HuH-7.5 (cell line): Measurements from ENCODE around the gene ECT2.
"Not testable (repeated sequence)": the region's sequence is repeated elsewhere in the genome, so short reads cannot be mapped to it uniquely, and the experiment has no call there.

Experiments used
- DNase-seq: peaks from one replicate; pipeline ENCODE4 v3.0.0; 2011; ENCODE audit warnings: low spot score

The ECT2 gene

GRCh38 chr3:172813462-172813861 is 62.9 kb downstream of the ECT2 start:
- no peak for DNase-seq

GRCh38 chr3:172814738-172815137 is 64.2 kb downstream of the ECT2 start:
- DNase-seq = no peak

- DNase-seq = no peak
Measured at GRCh38 chr3:172815857-172816256, 65.3 kb downstream of the ECT2 start.

GRCh38 chr3:172816281-172816680 is 65.8 kb downstream of the ECT2 start:
- DNase-seq = no peak

- no peak for DNase-seq
Measured at GRCh38 chr3:172816968-172817367, 66.4 kb downstream of the ECT2 start.

- DNase-seq = no peak
Measured at GRCh38 chr3:172820492-172820891, 70.0 kb downstream of the ECT2 start.

GRCh38 chr3:172824229-172824628 is 73.7 kb downstream of the ECT2 start:
- no peak for DNase-seq

- not testable (repeated sequence) for DNase-seq
Measured at GRCh38 chr3:172827231-172827630, 76.7 kb downstream of the ECT2 start.

GRCh38 chr3:172832983-172833382 is 82.5 kb downstream of the ECT2 start:
- DNase-seq = no peak

- DNase-seq = no peak
Measured at GRCh38 chr3:172836390-172836997, 86.0 kb downstream of the ECT2 start.

- no peak for DNase-seq
Measured at GRCh38 chr3:172839679-172840078, 89.2 kb downstream of the ECT2 start.

- no peak for DNase-seq
Measured at GRCh38 chr3:172840463-172840862, 89.9 kb downstream of the ECT2 start.

GRCh38 chr3:172840913-172841312 is 90.4 kb downstream of the ECT2 start:
- no peak for DNase-seq

- DNase-seq = no peak
Measured at GRCh38 chr3:172844428-172844827, 93.9 kb downstream of the ECT2 start.

GRCh38 chr3:172846103-172846561 is 95.6 kb downstream of the ECT2 start:
- DNase-seq = no peak

- DNase-seq = no peak
Measured at GRCh38 chr3:172846706-172847105, 96.2 kb downstream of the ECT2 start.

- no peak for DNase-seq
Measured at GRCh38 chr3:172847292-172847691, 96.8 kb downstream of the ECT2 start.

- DNase-seq = no peak
Measured at GRCh38 chr3:172848910-172849309, 98.4 kb downstream of the ECT2 start.

- DNase-seq = no peak
Measured at GRCh38 chr3:172853005-172853404, 102.5 kb downstream of the ECT2 start.

- DNase-seq = no peak
Measured at GRCh38 chr3:172853921-172854666, 103.6 kb downstream of the ECT2 start.

GRCh38 chr3:172855037-172855436 is 104.5 kb downstream of the ECT2 start:
- no peak for DNase-seq

- peak; percentile 28 for DNase-seq
Measured at GRCh38 chr3:172856795-172857742, 106.5 kb downstream of the ECT2 start.

GRCh38 chr3:172859041-172859440 is 108.5 kb downstream of the ECT2 start:
- no peak for DNase-seq
